Ovary (tissue), 9 donors: ENCODE results near the gene NFIA. TPM values are rescaled to one million over a fixed set of nuclear protein-coding genes. Genes with fewer than 3 reads are reported as not detected.

ENCODE experiments used
- DNase-seq, 5 donors: peaks; one replicate each; pipeline ENCODE4 v3.0.0-alpha.2; 2019 to 2020
- H3K27ac ChIP-seq, 2 donors: fragments of 200-600 bp; one replicate each; pipeline versions ENCODE4 v1.5.1 to v1.8.0; 2019 to 2022
- H3K27me3 ChIP-seq: fragments of 200-600 bp; one replicate; pipeline ENCODE4 v1.8.0; 2022
- H3K36me3 ChIP-seq: fragments of 200-600 bp; sonication (generic); one replicate; pipeline ENCODE4 v1.5.1; 2019
- H3K4me1 ChIP-seq: one replicate; pipeline ENCODE4 v1.8.1; 2013; ENCODE audit warnings: mild to moderate bottlenecking, moderate library complexity; ENCODE audit not compliant: insufficient read depth
- H3K4me3 ChIP-seq: fragments of 200-600 bp; sonication (generic); one replicate; pipeline ENCODE4 v1.5.1; 2017
- H3K9me3 ChIP-seq, 2 donors: fragments of 200-600 bp in 1 of 2; sonication (generic) in 1 of 2; one replicate each; pipeline versions ENCODE4 v1.5.1 to v1.8.1; 2013 to 2019; ENCODE audit warnings: mild to moderate bottlenecking in 1 of 2, moderate library complexity in 1 of 2
- CTCF ChIP-seq, 3 donors: fragments of 450-650 bp in 2 of 3; fragments of 200-600 bp in 1 of 3; IDR thresholded peaks; one replicate each; pipeline versions ENCODE4 v1.5.1 to v1.8.0; 2016 to 2022; ENCODE audit warnings: antibody characterized with exemption in 3 of 3, mild to moderate bottlenecking in 1 of 3
- EP300 ChIP-seq: sonication (generic); formaldehyde crosslinking; IDR thresholded peaks from one replicate; pipeline ENCODE4 v1.6.1; 2017; ENCODE audit warnings: antibody characterized with exemption
- POLR2A ChIP-seq: fragments of 450-650 bp; IDR thresholded peaks from one replicate; pipeline ENCODE4 v1.6.1; 2017; ENCODE audit warnings: antibody characterized with exemption, mild to moderate bottlenecking, moderate library complexity
- WGBS, 3 donors: extraction: QIAGEN DNeasy Blood & Tissue Kit in 1 of 3; methylation state at CpG; one replicate each; pipeline versions ENCODE4 v1.1.5 to v1.1.7; 2013 to 2017; 5-methylcytosine and 5-hydroxymethylcytosine counted together
- intact Hi-C, 4 donors: fragments of 100-400 bp; cut with DNase I; formaldehyde crosslinking; loops; one replicate each; pipeline versions ENCODE4 v1.11.0 to v1.15.1; 2022 to 2023
- polyA plus RNA-seq, 2 donors: library from polyadenylated mRNA; stranded (reverse); fragments of 200-250 nt in 1 of 2; fragments of 350-450 nt in 1 of 2; fragmentation: Illumina TruSeq in 1 of 2; extraction: RNeasy Lipid Tissue Mini Kit (QIAGEN cat#74804) in 1 of 2; gene quantifications; one replicate each; pipeline ENCODE4 v1.2.3, GENCODE V29; 2013 to 2014
- total RNA-seq, 7 donors: library from RNA; depleted of rRNA in 2 of 7; stranded (reverse); fragments of >200 nt in 2 of 7; fragmentation: NEBNext Ultra II Directional in 3 of 7; extraction: Animal tissue kit (Norgen Biotek cat#: 25700) in 3 of 7; gene quantifications; one replicate each; pipeline versions ENCODE4 v1.1.0 to v1.2.4, GENCODE V29; 2016 to 2023
- donor health status: DM: no; HTN: no; CAD: no; lungs with moderate emphysema.
- donor health status: DM: no; HTN: no; CAD: no.
- donor health status: Bipolar disorder and iron deficiency.
- donor health status: DM: yes; HTN: yes; CAD: no.
- donor health status: DM: no; HTN: no; CAD: no.
- donor health status: DM: yes; HTN: yes; CAD: no.

Gene NFIA
- total and polyA plus RNA-seq, 9 donors: 11.8 to 115 (median 80.9) TPM

GRCh38 chr1:61250933-61251332 is 168.6 kb downstream of the NFIA start:
- no peak for DNase-seq
- no peak overlapping the region for H3K4me3 ChIP-seq
- H3K4me1 ChIP-seq: peaks cover 15% of the 10 kb centered on the region
- TF ChIP-seq POLR2A (no peak), EP300 (no peak), CTCF (IDR thresholded peaks at IDR 0.05) (no peak)
- no peaks in the 10 kb centered on the region for H3K36me3 ChIP-seq
- WGBS, 3 donors: 86 to 96% (median 94%) methylated on average over 5 of the region's 5 CpGs
- H3K9me3 ChIP-seq: no peaks in the 10 kb centered on the region
- intact Hi-C loops: no loop called here
- H3K27ac ChIP-seq: no peak overlapping the region
- no peaks in the 10 kb centered on the region for H3K27me3 ChIP-seq

GRCh38 chr1:61253059-61253735 is 170.8 kb downstream of the NFIA start:
- intact Hi-C loops: no loop called here
- Histone ChIP-seq H3K27me3 (no peaks in the 10 kb centered on the region), H3K27ac (no peak overlapping the region), H3K4me1 (peaks cover 17% of the 10 kb centered on the region), H3K36me3 (no peaks in the 10 kb centered on the region), H3K4me3 (no peak overlapping the region), H3K9me3 (no peaks in the 10 kb centered on the region)
- no peak for TF ChIP-seq EP300
- no peak for TF ChIP-seq POLR2A
- no peak for TF ChIP-seq CTCF (IDR thresholded peaks at IDR 0.05)
- WGBS, 3 donors: 90 to 98% (median 94%) methylated on average over 2 of the region's 2 CpGs
- peak; percentile 62 to 87 (median 78) for DNase-seq

GRCh38 chr1:61253912-61254633 is 171.7 kb downstream of the NFIA start:
- Histone ChIP-seq H3K4me3 (no peak overlapping the region), H3K27me3 (no peaks in the 10 kb centered on the region), H3K36me3 (no peaks in the 10 kb centered on the region), H3K27ac (peak overlapping the region in 1 of 2 donors; percentile 15), H3K9me3 (no peaks in the 10 kb centered on the region), H3K4me1 (peaks cover 17% of the 10 kb centered on the region)
- TF ChIP-seq EP300: no peak
- TF ChIP-seq POLR2A: no peak
- TF ChIP-seq CTCF (IDR thresholded peaks at IDR 0.05): no peak
- intact Hi-C loops: no loop called here
- 78 to 87% (median 81%) methylated on average over 1 of the region's 1 CpG for WGBS, 3 donors
- no peak for DNase-seq

GRCh38 chr1:61254634-61255357 is 172.4 kb downstream of the NFIA start:
- Histone ChIP-seq H3K4me3 (peak overlapping the region; percentile 30), H3K27me3 (no peaks in the 10 kb centered on the region), H3K4me1 (peaks cover 15% of the 10 kb centered on the region), H3K27ac (peak overlapping the region in 1 of 2 donors; percentile 27), H3K9me3 (no peaks in the 10 kb centered on the region), H3K36me3 (no peaks in the 10 kb centered on the region)
- intact Hi-C loops: no loop called here
- WGBS, 3 donors: 1 to 5% (median 3%) methylated on average over 6 of the region's 6 CpGs
- peak in 3 of 5 donors; percentile 43 to 54 (median 52) for DNase-seq
- TF ChIP-seq EP300 (no peak), CTCF (IDR thresholded peaks at IDR 0.05) (no peak), POLR2A (no peak)
